Stimulated activated effector memory CD8-positive, alpha-beta T cell treated with anti-CD3 and anti-CD28 coated beads, Interleukin-12 subunit alpha, Interleukin-12 subunit beta, amount 100 ng/mL, for 72 hours (primary cell): ENCODE results near the gene SLC9A9.

Experiments used
- ATAC-seq: fragments of 150-1000 bp; cut with Tn5 transposase; 2 replicates; pipeline ENCODE4 v1.10.0; 2021
- DNase-seq, 2 donors: peaks; one replicate each; pipeline ENCODE4 v3.0.0; 2021 to 2022; ENCODE audit warnings: low spot score in 2 of 2
- H3K27ac Mint-ChIP-seq: one replicate; pipeline ENCODE4 v1.8.0; 2022; ENCODE audit warnings: mild to moderate bottlenecking, mixed read lengths
- H3K36me3 Mint-ChIP-seq: one replicate; pipeline ENCODE4 v1.8.0; 2022; ENCODE audit warnings: mild to moderate bottlenecking, mixed read lengths
- H3K4me1 Mint-ChIP-seq: one replicate; pipeline ENCODE4 v1.8.0; 2022; ENCODE audit warnings: mixed read lengths
- H3K4me3 Mint-ChIP-seq: one replicate; pipeline ENCODE4 v1.8.0; 2022; ENCODE audit warnings: mild to moderate bottlenecking, mixed read lengths
- H3K9me3 Mint-ChIP-seq: one replicate; pipeline ENCODE4 v1.8.0; 2022; ENCODE audit warnings: mixed read lengths

The SLC9A9 gene

GRCh38 chr3:143581972-143582722 lies 266.1 kb downstream of the SLC9A9 start:
- Mint-ChIP-seq H3K27ac (peak overlapping the region; percentile 50), H3K4me3 (no peak overlapping the region), H3K4me1 (peaks cover 6% of the 10 kb centered on the region), H3K9me3 (no peaks in the 10 kb centered on the region), H3K36me3 (no peaks in the 10 kb centered on the region)
- no peak for DNase-seq
- ATAC-seq, result peak; percentile 73

DNA sequence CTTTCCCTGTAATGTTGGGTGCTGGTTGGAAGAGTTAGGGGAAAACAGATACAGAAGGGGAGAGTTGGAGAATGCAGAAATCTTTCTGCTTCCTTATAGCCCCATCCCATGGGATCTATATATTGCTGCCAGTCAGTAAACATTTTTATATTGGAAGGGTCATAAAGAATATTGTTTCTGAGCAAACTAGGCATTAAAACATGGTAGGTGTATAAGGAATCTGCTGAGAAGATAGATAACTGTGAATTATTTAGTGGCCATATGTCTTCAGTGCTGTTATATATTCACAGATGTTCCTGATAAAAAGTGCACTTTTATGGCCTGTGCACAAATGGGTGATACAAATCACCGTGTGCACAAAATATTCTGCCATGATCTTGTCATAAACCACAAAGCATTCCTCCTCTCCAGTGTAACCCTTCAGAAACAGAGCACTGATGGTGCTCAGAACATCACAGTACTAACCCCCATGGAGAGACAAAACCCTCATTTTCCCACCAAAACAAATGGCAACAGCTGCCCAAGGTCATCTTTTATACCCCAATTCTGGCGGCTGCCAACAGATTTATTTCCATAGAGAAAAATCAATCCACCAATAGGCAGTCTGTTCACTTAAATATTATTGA lies 269.3 kb downstream of the SLC9A9 start:
- Mint-ChIP-seq H3K4me3 (no peak overlapping the region), H3K9me3 (no peaks in the 10 kb centered on the region), H3K27ac (no peak overlapping the region), H3K36me3 (no peaks in the 10 kb centered on the region), H3K4me1 (peaks cover 6% of the 10 kb centered on the region)
- DNase-seq, result no peak
- no peak for ATAC-seq

GRCh38 chr3:143576568-143577270 lies 271.5 kb downstream of the SLC9A9 start:
- DNase-seq, result no peak
- ATAC-seq, result no peak
- Mint-ChIP-seq H3K9me3 (no peaks in the 10 kb centered on the region), H3K4me1 (peaks cover 2% of the 10 kb centered on the region), H3K27ac (no peak overlapping the region), H3K4me3 (no peak overlapping the region), H3K36me3 (no peaks in the 10 kb centered on the region)

- Mint-ChIP-seq H3K27ac (no peak overlapping the region), H3K4me3 (no peak overlapping the region), H3K4me1 (no peaks in the 10 kb centered on the region), H3K9me3 (no peaks in the 10 kb centered on the region), H3K36me3 (no peaks in the 10 kb centered on the region)
- ATAC-seq (no peak), DNase-seq (no peak)
Measured at GRCh38 chr3:143574933-143575332, 273.3 kb downstream of the SLC9A9 start.

- Mint-ChIP-seq H3K4me3 (no peak overlapping the region), H3K9me3 (no peaks in the 10 kb centered on the region), H3K27ac (no peak overlapping the region), H3K4me1 (no peaks in the 10 kb centered on the region), H3K36me3 (no peaks in the 10 kb centered on the region)
- DNase-seq, result no peak
- no peak for ATAC-seq
Measured at GRCh38 chr3:143573610-143574303, 274.5 kb downstream of the SLC9A9 start.

DNA sequence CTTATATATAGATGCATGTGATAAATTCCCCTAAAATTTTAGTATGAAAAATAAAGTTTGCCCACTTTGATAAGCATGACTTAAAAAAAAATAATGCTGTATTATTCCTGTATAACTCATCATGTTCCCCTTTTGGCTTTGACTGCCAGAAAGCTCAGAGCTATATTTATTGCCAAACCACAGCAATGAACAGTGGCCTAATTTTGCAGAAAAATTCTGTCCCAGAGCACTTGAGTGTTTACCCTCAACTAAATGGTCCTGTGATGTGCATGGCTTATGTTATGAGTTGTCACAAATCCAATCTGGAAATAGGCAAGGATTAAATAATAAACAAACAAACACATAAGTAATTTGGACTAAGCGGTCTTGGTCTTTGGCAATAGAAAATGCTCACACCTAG lies 276.7 kb downstream of the SLC9A9 start:
- Mint-ChIP-seq H3K9me3 (no peaks in the 10 kb centered on the region), H3K36me3 (no peaks in the 10 kb centered on the region), H3K4me3 (no peak overlapping the region), H3K4me1 (no peaks in the 10 kb centered on the region), H3K27ac (no peak overlapping the region)
- ATAC-seq, result no peak
- no peak for DNase-seq

DNA sequence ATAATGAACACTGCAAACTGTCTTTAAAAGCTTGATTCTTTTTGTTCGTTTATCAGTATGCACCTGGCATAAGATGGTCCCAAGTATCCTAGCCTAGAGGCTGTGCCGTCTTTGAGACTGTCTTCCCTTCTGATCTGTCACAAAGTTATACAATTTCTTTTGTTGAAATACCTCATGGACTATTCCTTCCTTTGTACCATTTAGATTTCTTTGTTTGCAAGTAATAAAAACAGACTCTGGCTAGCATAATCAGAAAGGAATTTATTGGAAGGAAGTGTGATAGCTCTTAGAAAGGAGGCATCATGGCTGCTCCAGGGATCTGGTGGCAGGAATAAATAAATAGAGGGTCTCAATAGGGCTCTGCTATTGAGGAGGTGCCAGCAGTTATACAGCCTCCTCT lies 280.4 kb downstream of the SLC9A9 start:
- DNase-seq, result no peak
- Mint-ChIP-seq H3K4me3 (no peak overlapping the region), H3K4me1 (no peaks in the 10 kb centered on the region), H3K27ac (no peak overlapping the region), H3K9me3 (no peaks in the 10 kb centered on the region), H3K36me3 (no peaks in the 10 kb centered on the region)
- ATAC-seq, result no peak

GRCh38 chr3:143565951-143566350 lies 282.3 kb downstream of the SLC9A9 start:
- H3K4me3 Mint-ChIP-seq, result no peak overlapping the region
- H3K27ac Mint-ChIP-seq, result no peak overlapping the region
- ATAC-seq (no peak), DNase-seq (no peak)
- H3K4me1 Mint-ChIP-seq, result no peaks in the 10 kb centered on the region
- H3K9me3 Mint-ChIP-seq, result no peaks in the 10 kb centered on the region
- H3K36me3 Mint-ChIP-seq, result no peaks in the 10 kb centered on the region

DNA sequence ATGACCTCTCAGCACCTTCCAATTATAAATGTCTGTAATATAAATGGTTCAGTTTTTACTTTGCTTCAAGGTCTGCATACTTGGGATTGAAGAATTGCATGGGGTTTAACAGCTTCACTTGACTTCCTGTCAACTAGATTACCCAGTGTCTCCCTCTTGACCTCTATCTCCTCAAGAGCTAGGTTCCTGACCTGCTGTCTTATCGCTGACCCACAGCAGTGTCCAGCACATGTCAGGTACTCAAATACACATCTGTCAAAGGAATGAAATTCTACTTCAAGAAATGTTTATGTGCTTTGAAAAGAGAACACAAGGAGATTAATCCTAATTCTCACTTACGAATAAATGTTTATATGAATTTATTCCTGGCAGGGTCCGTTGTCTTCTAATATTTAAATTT lies 284.5 kb downstream of the SLC9A9 start:
- ATAC-seq, result no peak

GRCh38 chr3:143562789-143563188 lies 285.5 kb downstream of the SLC9A9 start:
- H3K27ac Mint-ChIP-seq, result no peak overlapping the region
- H3K4me3 Mint-ChIP-seq, result no peak overlapping the region
- ATAC-seq (no peak), DNase-seq (no peak)
- H3K36me3 Mint-ChIP-seq, result no peaks in the 10 kb centered on the region
- H3K9me3 Mint-ChIP-seq, result no peaks in the 10 kb centered on the region
- no peaks in the 10 kb centered on the region for H3K4me1 Mint-ChIP-seq

More for the DNA sequence above, 284.5 kb downstream of the SLC9A9 start:
- Mint-ChIP-seq H3K4me1 (no peaks in the 10 kb centered on the region), H3K4me3 (no peak overlapping the region), H3K9me3 (no peaks in the 10 kb centered on the region), H3K27ac (no peak overlapping the region), H3K36me3 (no peaks in the 10 kb centered on the region)
- no peak for DNase-seq

DNA sequence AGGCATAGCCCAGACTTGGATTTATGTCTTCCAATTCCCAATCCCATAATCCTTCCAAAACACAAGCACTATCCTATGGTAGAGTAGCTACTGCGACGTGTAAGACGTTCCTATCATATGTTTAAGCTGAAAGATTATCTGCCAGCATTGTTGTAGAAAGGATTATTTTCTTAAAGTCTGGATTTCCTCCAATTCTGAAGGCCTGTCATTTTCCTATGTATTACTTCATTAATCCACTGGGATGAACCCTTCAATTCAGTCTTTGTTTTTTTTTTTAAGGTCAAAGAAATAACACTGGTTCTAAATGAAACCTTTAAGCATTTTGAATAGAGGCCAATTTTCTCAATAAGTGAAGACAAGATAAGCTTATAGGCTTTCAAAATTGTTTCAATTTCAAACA lies 289.0 kb downstream of the SLC9A9 start:
- H3K27ac Mint-ChIP-seq, result no peak overlapping the region

DNA sequence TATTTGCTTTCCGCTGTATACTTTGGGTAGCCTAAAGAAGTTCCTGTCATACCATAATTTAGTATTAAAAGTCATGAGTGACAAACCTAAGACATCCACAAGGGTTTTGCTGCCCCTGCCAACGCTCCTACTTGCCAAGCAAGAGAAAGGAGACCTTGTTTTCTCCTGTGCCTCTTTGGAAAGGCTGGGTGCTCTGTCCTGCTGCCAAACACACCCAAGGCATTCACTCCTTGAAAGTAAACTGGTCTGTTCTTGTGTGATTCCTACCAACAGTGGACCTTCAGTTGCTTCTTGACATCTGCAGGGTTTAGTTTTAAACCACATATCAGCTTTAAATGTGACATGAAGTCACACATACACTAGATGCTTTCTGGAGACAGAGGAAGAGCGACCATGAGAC lies 295.4 kb downstream of the SLC9A9 start:
- no peak for DNase-seq
- Mint-ChIP-seq H3K36me3 (no peaks in the 10 kb centered on the region), H3K4me3 (no peak overlapping the region), H3K4me1 (no peaks in the 10 kb centered on the region), H3K27ac (no peak overlapping the region), H3K9me3 (peaks cover 2% of the 10 kb centered on the region)
- ATAC-seq, result no peak

More for the DNA sequence above, 289.0 kb downstream of the SLC9A9 start:
- H3K36me3 Mint-ChIP-seq, result no peaks in the 10 kb centered on the region
- ATAC-seq, result no peak
- no peaks in the 10 kb centered on the region for H3K9me3 Mint-ChIP-seq
- no peaks in the 10 kb centered on the region for H3K4me1 Mint-ChIP-seq
- H3K4me3 Mint-ChIP-seq, result no peak overlapping the region
- DNase-seq, result no peak

DNA sequence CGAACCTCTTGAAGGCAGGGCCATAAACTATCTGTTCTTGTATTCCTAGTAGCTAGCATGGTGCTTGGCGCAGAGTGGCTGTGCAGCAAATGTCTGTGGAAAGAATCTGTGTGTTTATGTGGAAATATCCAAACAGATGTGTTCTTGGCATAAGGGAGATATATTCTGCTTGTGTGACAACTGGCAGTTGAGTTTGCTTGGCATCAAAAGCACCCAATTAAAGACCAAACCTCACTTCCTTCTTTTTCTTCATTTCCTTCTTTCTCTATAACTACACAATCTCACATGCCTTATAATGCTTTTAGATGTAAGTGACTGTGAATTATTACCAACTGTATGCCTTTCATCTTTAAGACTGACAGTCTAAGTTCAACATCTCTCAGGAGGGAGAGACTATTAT lies 296.5 kb downstream of the SLC9A9 start:
- Mint-ChIP-seq H3K36me3 (no peaks in the 10 kb centered on the region), H3K4me1 (no peaks in the 10 kb centered on the region), H3K9me3 (peaks cover 6% of the 10 kb centered on the region), H3K4me3 (no peak overlapping the region), H3K27ac (no peak overlapping the region)
- DNase-seq (no peak), ATAC-seq (no peak)

DNA sequence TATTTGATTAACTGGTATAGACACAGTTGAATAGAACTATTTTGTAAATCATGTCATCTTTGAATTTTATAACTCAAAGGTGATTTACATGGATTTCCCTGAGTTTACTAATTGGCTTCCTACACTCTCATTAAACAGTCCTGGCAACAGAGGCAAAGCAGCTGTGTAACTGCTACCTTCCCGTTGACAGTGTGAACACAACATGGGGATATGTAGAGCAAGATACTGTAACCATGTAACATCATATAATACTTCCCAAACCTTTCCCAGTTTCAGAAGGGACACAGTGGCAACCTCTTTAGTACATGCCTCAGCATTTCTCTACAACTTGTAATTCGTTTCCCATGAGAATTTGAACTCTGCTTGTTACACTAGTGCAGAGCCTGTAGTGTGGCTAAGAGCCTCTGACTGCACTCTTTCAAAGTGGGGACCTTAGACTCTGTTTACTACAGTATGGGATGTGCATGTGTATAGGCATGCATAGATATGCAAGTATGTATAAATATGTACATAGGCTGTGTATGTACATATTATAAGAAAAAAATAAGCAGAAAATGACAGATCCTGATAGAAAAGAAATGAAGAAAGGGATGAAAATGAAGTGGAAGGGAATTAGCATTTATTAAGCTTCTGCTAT lies 299.3 kb downstream of the SLC9A9 start:
- ATAC-seq (no peak), DNase-seq (no peak)
- Mint-ChIP-seq H3K4me1 (no peaks in the 10 kb centered on the region), H3K27ac (no peak overlapping the region), H3K4me3 (no peak overlapping the region), H3K36me3 (no peaks in the 10 kb centered on the region), H3K9me3 (peaks cover 6% of the 10 kb centered on the region)

GRCh38 chr3:143548393-143548792 lies 299.9 kb downstream of the SLC9A9 start:
- no peak overlapping the region for H3K27ac Mint-ChIP-seq
- no peaks in the 10 kb centered on the region for H3K36me3 Mint-ChIP-seq
- ATAC-seq (no peak), DNase-seq (no peak)
- H3K4me3 Mint-ChIP-seq, result no peak overlapping the region
- peaks cover 6% of the 10 kb centered on the region for H3K9me3 Mint-ChIP-seq
- H3K4me1 Mint-ChIP-seq, result no peaks in the 10 kb centered on the region
